H9 (cell line): ENCODE data around the gene VAPA. TPM values are rescaled to one million over a fixed set of nuclear protein-coding genes. Genes with fewer than 3 reads are reported as not detected.
A peak's percentile ranks its signal among the peaks of the same experiment; 100 is the strongest.

ENCODE experiments used
- DNase-seq: peaks from one replicate; pipeline ENCODE4 v3.0.0-alpha.2; 2017
- H2AFZ ChIP-seq: one replicate; pipeline ENCODE4 v1.6.1; 2013; ENCODE audit warnings: mild to moderate bottlenecking, low read length, control low read depth, moderate library complexity
- H2AK5ac ChIP-seq: 2 replicates; pipeline ENCODE4 v1.6.1; 2013; ENCODE audit warnings: low read length, control low read depth, mixed read lengths; ENCODE audit not compliant: insufficient read length
- H2BK120ac ChIP-seq: one replicate; pipeline ENCODE4 v1.6.1; 2013; ENCODE audit warnings: low read depth, mild to moderate bottlenecking, low read length, control low read depth, inconsistent platforms; ENCODE audit not compliant: poor library complexity, severe bottlenecking
- H2BK12ac ChIP-seq: 2 replicates; pipeline ENCODE4 v1.6.1; 2013; ENCODE audit warnings: low read length, control low read depth, mixed read lengths, low read depth; ENCODE audit not compliant: insufficient read length
- H2BK15ac ChIP-seq: 2 replicates; pipeline ENCODE4 v1.6.1; 2013; ENCODE audit warnings: low read depth, low read length, control low read depth
- H2BK20ac ChIP-seq: one replicate; pipeline ENCODE4 v1.6.1; 2013; ENCODE audit warnings: low read depth, mild to moderate bottlenecking, low read length, control low read depth, inconsistent platforms; ENCODE audit not compliant: poor library complexity, severe bottlenecking
- H2BK5ac ChIP-seq: 2 replicates; pipeline ENCODE4 v1.6.1; 2013; ENCODE audit warnings: low read length, control low read depth, mixed read lengths; ENCODE audit not compliant: insufficient read length
- H3K14ac ChIP-seq: 2 replicates; pipeline ENCODE4 v1.6.1; 2013; ENCODE audit warnings: low read length, control low read depth; ENCODE audit not compliant: insufficient read depth
- H3K18ac ChIP-seq: 2 replicates; pipeline ENCODE4 v1.6.1; 2013; ENCODE audit warnings: low read depth, mild to moderate bottlenecking, mixed read lengths, low read length, control low read depth; ENCODE audit not compliant: insufficient read length
- H3K23ac ChIP-seq: 2 replicates; pipeline ENCODE4 v1.6.1; 2013; ENCODE audit warnings: low read length, control low read depth, mixed read lengths, low read depth; ENCODE audit not compliant: insufficient read length
- H3K23me2 ChIP-seq: 2 replicates; pipeline ENCODE4 v1.6.1; 2013; ENCODE audit warnings: low read depth, mild to moderate bottlenecking, mixed read lengths, low read length, control low read depth; ENCODE audit not compliant: insufficient read length, poor library complexity, severe bottlenecking
- H3K27ac ChIP-seq: 2 replicates; pipeline ENCODE4 v1.5.1; 2013; ENCODE audit warnings: low read length, control low read depth, mixed read lengths, low read depth; ENCODE audit not compliant: insufficient read length
- H3K27me3 ChIP-seq: 2 replicates; pipeline ENCODE4 v1.6.1; 2013; ENCODE audit warnings: low read length, control low read depth, inconsistent platforms; ENCODE audit not compliant: insufficient read depth
- H3K4ac ChIP-seq: 2 replicates; pipeline ENCODE4 v1.6.1; 2013; ENCODE audit warnings: low read depth, mild to moderate bottlenecking, control low read depth, inconsistent platforms, low read length, moderate library complexity
- H3K4me1 ChIP-seq: 2 replicates; pipeline ENCODE4 v1.6.1; 2013; ENCODE audit warnings: low read length, control low read depth, inconsistent platforms; ENCODE audit not compliant: insufficient read depth
- H3K4me2 ChIP-seq: 2 replicates; pipeline ENCODE4 v1.6.1; 2013; ENCODE audit warnings: low read length, control low read depth, mixed read lengths; ENCODE audit not compliant: insufficient read length, insufficient read depth
- H3K56ac ChIP-seq: 2 replicates; pipeline ENCODE4 v1.6.1; 2013; ENCODE audit warnings: low read depth, mild to moderate bottlenecking, mixed read lengths, low read length, control low read depth; ENCODE audit not compliant: insufficient read length
- H3K79me1 ChIP-seq: 2 replicates; pipeline ENCODE4 v1.6.1; 2013; ENCODE audit warnings: low read depth, mild to moderate bottlenecking, moderate library complexity, low read length, control low read depth, inconsistent platforms; ENCODE audit not compliant: insufficient read depth, poor library complexity, severe bottlenecking
- H3K79me2 ChIP-seq: 2 replicates; pipeline ENCODE4 v1.6.1; 2013; ENCODE audit warnings: low read length, control low read depth, inconsistent platforms; ENCODE audit not compliant: insufficient read depth
- H3K9ac ChIP-seq: 2 replicates; pipeline ENCODE4 v1.6.1; 2013; ENCODE audit warnings: low read length, control low read depth, mixed read lengths; ENCODE audit not compliant: insufficient read length; ENCODE audit errors: extremely low read depth
- H3K9me3 ChIP-seq: one replicate; pipeline ENCODE4 v1.6.1; 2013; ENCODE audit warnings: low read depth, low read length, inconsistent platforms; ENCODE audit not compliant: control insufficient read depth
- H3T11ph ChIP-seq: one replicate; pipeline ENCODE4 v1.6.1; 2013; ENCODE audit warnings: mild to moderate bottlenecking, low read length, control low read depth, inconsistent platforms
- H4K20me1 ChIP-seq: one replicate; pipeline ENCODE4 v1.6.1; 2013; ENCODE audit not compliant: control insufficient read depth, insufficient read length, insufficient read depth
- H4K5ac ChIP-seq: 2 replicates; pipeline ENCODE4 v1.6.1; 2013; ENCODE audit warnings: low read depth, mild to moderate bottlenecking, mixed read lengths, low read length, control low read depth; ENCODE audit not compliant: insufficient read length
- H4K8ac ChIP-seq: replicated peaks from 2 replicates; pipeline ENCODE4 v1.6.1; 2013; ENCODE audit warnings: low read length, control low read depth, mixed read lengths, low read depth; ENCODE audit not compliant: insufficient read length
- H4K91ac ChIP-seq: 2 replicates; pipeline ENCODE4 v1.6.1; 2013; ENCODE audit warnings: low read depth, mild to moderate bottlenecking, moderate library complexity, mixed read lengths, low read length, control low read depth; ENCODE audit not compliant: insufficient read length
- H3K27ac Mint-ChIP-seq, 3 experiments: 2 replicates in 2 of 3; 3 replicates in 1 of 3; pipeline ENCODE4 v1.8.0; 2020 to 2021; ENCODE audit warnings: mixed read lengths in 3 of 3, mild to moderate bottlenecking in 1 of 3, moderate library complexity in 1 of 3
- H3K27me3 Mint-ChIP-seq: 2 replicates; pipeline ENCODE4 v1.8.0; 2021; ENCODE audit warnings: low read depth, mild to moderate bottlenecking, moderate library complexity, mixed read lengths
- H3K36me3 Mint-ChIP-seq, 3 experiments: 2 replicates in 2 of 3; 3 replicates in 1 of 3; pipeline ENCODE4 v1.8.0; 2020 to 2021; ENCODE audit warnings: low read depth in 3 of 3, mixed read lengths in 3 of 3; ENCODE audit not compliant: insufficient read depth in 1 of 3
- H3K4me1 Mint-ChIP-seq, 2 experiments: 2 replicates each; pipeline ENCODE4 v1.8.0; 2020; ENCODE audit warnings: mixed read lengths in 2 of 2
- H3K4me3 Mint-ChIP-seq, 2 experiments: 2 replicates in 1 of 2; 3 replicates in 1 of 2; pipeline ENCODE4 v1.8.0; 2020 to 2021; ENCODE audit warnings: mild to moderate bottlenecking in 2 of 2, mixed read lengths in 2 of 2, moderate library complexity in 1 of 2
- H3K9me3 Mint-ChIP-seq, 2 experiments: 2 replicates in 1 of 2; 3 replicates in 1 of 2; pipeline ENCODE4 v1.8.0; 2020; ENCODE audit warnings: mild to moderate bottlenecking in 2 of 2, mixed read lengths in 2 of 2, moderate library complexity in 1 of 2
- CTCF ChIP-seq: fragments of 200-600 bp; sonication (generic); conservative IDR thresholded peaks from 3 replicates; pipeline ENCODE4 v1.8.0; 2021; ENCODE audit warnings: antibody characterized with exemption, mild to moderate bottlenecking
- WGBS: extraction: QIAGEN DNeasy Blood & Tissue Kit; methylation state at CpG from one replicate; pipeline ENCODE4 v1.1.7; 2013; ENCODE audit warnings: missing lambda C conversion rate, low lambda C conversion rate, mixed read lengths; ENCODE audit not compliant: insufficient read length; ENCODE audit errors: extremely low coverage; 5-methylcytosine and 5-hydroxymethylcytosine counted together
- total RNA-seq: library from RNA; stranded (reverse); gene quantifications from 2 replicates; pipeline ENCODE4 v1.2.1, GENCODE V29; 2021

VAPA gene
- total RNA-seq, 1 experiment from 2014 or later = 141 TPM

DNA sequence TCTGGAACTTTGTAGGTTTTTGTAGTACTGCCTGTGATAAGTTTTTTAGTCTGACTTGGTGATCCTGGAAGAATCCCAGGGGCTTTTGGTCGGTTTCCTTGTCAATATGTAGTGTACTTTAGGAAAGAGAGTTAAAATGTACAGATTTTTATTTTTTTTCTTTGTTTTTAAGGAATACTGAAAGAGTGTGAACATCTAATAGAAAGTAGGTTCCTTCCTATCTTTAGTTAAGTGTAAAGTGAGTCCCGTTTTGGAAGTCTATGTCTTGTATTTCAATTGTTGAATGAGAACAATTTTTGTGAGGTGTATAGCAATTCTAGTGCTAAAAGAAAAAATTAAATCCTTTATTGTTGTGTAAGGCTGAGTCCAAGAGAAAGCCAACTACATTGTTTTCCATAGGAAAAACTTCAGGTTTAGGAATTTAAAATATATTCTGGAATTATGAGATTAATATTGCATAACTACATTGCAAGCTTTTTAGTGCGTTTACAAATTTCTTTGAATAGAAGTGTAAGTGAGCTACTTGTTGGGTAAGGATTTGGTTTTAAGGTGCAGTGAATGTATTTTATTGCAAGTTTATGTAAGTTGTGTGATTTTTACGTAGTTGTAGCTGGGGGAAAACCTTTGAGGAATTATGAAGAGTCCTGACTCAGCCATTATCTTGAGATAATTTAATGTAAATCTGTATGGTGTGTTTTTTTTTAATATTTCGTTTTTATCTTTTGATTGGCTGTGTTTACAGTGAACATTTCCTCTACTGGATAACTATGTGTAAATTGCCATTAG, 1.7 kb downstream of the VAPA start:
- Histone ChIP-seq H2BK120ac (no peak overlapping the region), H3K27me3 (no peaks in the 10 kb centered on the region), H3K14ac (no peak overlapping the region), H4K8ac (no peak overlapping the region), H3K79me1 (peaks cover 2% of the 10 kb centered on the region), H4K5ac (no peak overlapping the region), H3K23ac (no peak overlapping the region), H3K56ac (no peak overlapping the region), H2BK5ac (no peak overlapping the region), H2AK5ac (no peak overlapping the region), H2AFZ (no peak overlapping the region), H3K23me2 (peaks cover 4% of the 10 kb centered on the region), H3K4ac (no peak overlapping the region), H3K4me1 (no peaks in the 10 kb centered on the region; the same call in 1 of the 2 replicates), H2BK12ac (no peak overlapping the region), H3K18ac (no peak overlapping the region), H3K4me2 (peak overlapping the region; percentile 86), H4K91ac (no peak overlapping the region), H3K9ac (peak overlapping the region; percentile 44), H4K20me1 (no peaks in the 10 kb centered on the region), H3K27ac (no peak overlapping the region), H2BK15ac (no peak overlapping the region), H3K79me2 (peaks cover 47% of the 10 kb centered on the region), H3K9me3 (no peaks in the 10 kb centered on the region), H2BK20ac (no peak overlapping the region), H3T11ph (no peak overlapping the region)
- no peak for TF ChIP-seq CTCF
- DNase-seq = no peak
- H3K9me3 Mint-ChIP-seq = 0 out of 5 replicates have a peak, but pooled peaks cover 0 to 3% of the 10 kb centered on the region in 2 experiments
- peak overlapping the region; percentile 83 to 88 for H3K4me3 Mint-ChIP-seq
- 100% methylated on average over 1 of the region's 5 CpGs for WGBS
- peaks cover 22 to 23% of the 10 kb centered on the region in 2 experiments for H3K4me1 Mint-ChIP-seq
- no peaks in the 10 kb centered on the region for H3K27me3 Mint-ChIP-seq
- H3K36me3 Mint-ChIP-seq = no peaks in the 10 kb centered on the region
- H3K27ac Mint-ChIP-seq = peak overlapping the region in 2 of 3 experiments; percentile 41 to 45; a peak in 3 of 7 replicates
